Lower leg skin (tissue), 4 donors: Measurements from ENCODE around the gene ZNF526. TPM values are rescaled to one million over a fixed set of nuclear protein-coding genes. Genes with fewer than 3 reads are reported as not detected.

Source experiments
- DNase-seq, 2 donors: peaks; one replicate each; pipeline ENCODE4 v3.0.0-alpha.2; 2019; ENCODE audit warnings: low spot score in 2 of 2
- H3K4me3 ChIP-seq: fragments of 200-600 bp; sonication (generic); 2 replicates; pipeline ENCODE4 v1.5.1; 2017; ENCODE audit warnings: mild to moderate bottlenecking, low read depth; ENCODE audit not compliant: poor library complexity, severe bottlenecking
- POLR2A ChIP-seq, 2 donors: fragments of 450-650 bp; IDR thresholded peaks; one replicate each; pipeline ENCODE4 v1.6.1; 2016 to 2017; ENCODE audit warnings: antibody characterized with exemption in 2 of 2, mild to moderate bottlenecking in 1 of 2, moderate library complexity in 1 of 2
- WGBS, 2 donors: methylation state at CpG; one replicate each; pipeline ENCODE4 v1.1.5; 2018; 5-methylcytosine and 5-hydroxymethylcytosine counted together
- intact Hi-C: fragments of 100-400 bp; cut with DNase I; formaldehyde crosslinking; loops from one replicate; pipeline ENCODE4 v1.15.0; 2023; ENCODE audit warnings: low total_unique reads
- total RNA-seq, 4 donors: library from RNA; depleted of rRNA; stranded (reverse); fragments of >200 nt; gene quantifications; one replicate each; pipeline ENCODE4 v1.1.0, GENCODE V29; 2016
- TF ChIP-seq, protein P1 (sequence below), 3 donors: fragments of 450-650 bp; IDR thresholded peaks; one replicate each; pipeline ENCODE4 v1.5.1; 2016; ENCODE audit warnings: antibody characterized with exemption in 3 of 3, mild to moderate bottlenecking in 3 of 3, moderate library complexity in 2 of 3

Gene ZNF526
- total RNA-seq, 4 donors from 2014 or later: 6.9 to 10.7 (median 8.6) TPM

DNA sequence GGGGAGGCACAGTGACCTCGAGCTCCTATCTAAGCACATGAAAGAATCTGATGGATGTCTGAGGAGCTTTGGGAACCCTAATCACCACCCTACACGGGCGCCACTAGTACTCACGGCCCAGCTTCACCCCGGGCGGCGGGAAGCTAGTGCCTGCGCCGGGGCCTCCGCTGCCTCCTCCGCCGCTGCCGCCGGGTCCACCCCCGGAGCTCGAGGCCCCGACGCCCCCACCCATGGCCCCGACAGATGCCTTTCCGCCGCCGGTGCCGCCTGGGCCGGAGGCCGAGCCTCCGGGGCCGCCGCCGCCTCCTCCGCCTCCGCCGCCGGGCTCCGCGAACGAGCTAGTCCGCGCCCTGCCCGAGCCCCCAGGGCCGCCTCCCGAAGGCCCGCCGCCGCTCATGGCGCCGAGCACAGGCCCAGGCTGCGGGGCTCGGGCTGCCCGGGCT lies 22.0 kb downstream of the ZNF526 start:
- TF ChIP-seq POLR2A (IDR thresholded peaks at IDR 0.05): no peak
- TF ChIP-seq, protein P1, sequence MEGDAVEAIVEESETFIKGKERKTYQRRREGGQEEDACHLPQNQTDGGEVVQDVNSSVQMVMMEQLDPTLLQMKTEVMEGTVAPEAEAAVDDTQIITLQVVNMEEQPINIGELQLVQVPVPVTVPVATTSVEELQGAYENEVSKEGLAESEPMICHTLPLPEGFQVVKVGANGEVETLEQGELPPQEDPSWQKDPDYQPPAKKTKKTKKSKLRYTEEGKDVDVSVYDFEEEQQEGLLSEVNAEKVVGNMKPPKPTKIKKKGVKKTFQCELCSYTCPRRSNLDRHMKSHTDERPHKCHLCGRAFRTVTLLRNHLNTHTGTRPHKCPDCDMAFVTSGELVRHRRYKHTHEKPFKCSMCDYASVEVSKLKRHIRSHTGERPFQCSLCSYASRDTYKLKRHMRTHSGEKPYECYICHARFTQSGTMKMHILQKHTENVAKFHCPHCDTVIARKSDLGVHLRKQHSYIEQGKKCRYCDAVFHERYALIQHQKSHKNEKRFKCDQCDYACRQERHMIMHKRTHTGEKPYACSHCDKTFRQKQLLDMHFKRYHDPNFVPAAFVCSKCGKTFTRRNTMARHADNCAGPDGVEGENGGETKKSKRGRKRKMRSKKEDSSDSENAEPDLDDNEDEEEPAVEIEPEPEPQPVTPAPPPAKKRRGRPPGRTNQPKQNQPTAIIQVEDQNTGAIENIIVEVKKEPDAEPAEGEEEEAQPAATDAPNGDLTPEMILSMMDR (IDR thresholded peaks at IDR 0.05): no peak
- intact Hi-C loops: loop anchor here (10.0 kb wide), 1 partner anchor 53 kb away; no protein-coding TSS in a partner anchor
- 0% methylated on average over 2 to 14 of the region's 49 CpGs for WGBS, 2 donors
- peak overlapping the region; percentile 81 for H3K4me3 ChIP-seq
- peak in 1 of 2 donors; percentile 22 for DNase-seq

DNA sequence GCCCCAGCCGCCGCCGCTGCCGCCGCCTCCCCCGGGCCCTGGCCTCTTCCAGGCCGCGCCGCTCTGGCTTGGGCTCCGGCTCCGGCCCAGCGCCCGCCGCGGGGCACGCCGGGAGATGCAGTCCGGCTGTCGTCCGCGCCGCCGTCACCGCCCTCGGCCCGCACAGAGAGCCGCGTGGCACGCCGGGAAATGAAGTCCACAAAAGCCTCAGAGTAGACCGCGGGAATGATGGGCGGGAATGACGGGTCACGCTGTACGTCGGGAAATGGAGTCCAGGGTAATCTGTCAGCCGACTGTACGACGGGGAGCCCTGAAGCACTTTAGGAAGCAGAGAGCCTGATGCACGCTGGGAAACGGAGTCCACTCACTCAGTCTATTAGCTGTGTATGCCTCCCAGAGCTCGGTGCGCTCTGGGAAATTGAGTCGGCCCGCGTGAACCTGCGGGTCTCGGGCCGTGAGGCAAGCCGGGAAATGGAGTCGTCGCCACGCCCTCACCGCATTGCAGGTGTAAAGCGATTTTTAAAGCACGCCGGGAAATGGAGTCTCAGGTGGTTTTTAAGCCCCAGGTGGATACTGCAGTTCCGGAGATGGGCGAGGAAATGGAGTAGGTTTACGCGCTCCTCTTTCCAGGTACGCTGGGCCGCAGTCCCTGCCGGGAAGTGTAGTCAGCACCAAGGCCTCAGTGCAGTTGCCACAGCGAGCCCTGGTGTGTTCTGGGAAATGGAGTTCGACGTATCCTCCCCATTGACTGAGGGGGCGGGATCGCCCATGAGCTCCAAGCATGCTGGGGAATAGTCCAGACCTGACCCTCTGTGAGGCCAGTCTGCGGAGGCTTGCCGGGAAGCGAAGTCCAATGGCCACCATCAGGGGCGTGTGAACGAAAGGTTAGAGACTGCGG lies 22.6 kb downstream of the ZNF526 start, which contains the start of gene GSK3A:
Gene GSK3A (minus strand): TSS at position 91 of the 898 bp plus-strand sequence. CDS start 137 bp downstream, outside the sequence.
- 1% methylated on average over 35 to 64 of the region's 76 CpGs for WGBS, 2 donors
- peak within 1 kb of the TSS; percentile 81 for H3K4me3 ChIP-seq
- intact Hi-C loops: loop anchor here (10.0 kb wide), 1 partner anchor 52 kb away; no protein-coding TSS in a partner anchor
- no peak for TF ChIP-seq POLR2A (IDR thresholded peaks at IDR 0.05)
- TF ChIP-seq, protein P1 (IDR thresholded peaks at IDR 0.05): no peak
- peak; percentile 99 to 100 for DNase-seq

DNA sequence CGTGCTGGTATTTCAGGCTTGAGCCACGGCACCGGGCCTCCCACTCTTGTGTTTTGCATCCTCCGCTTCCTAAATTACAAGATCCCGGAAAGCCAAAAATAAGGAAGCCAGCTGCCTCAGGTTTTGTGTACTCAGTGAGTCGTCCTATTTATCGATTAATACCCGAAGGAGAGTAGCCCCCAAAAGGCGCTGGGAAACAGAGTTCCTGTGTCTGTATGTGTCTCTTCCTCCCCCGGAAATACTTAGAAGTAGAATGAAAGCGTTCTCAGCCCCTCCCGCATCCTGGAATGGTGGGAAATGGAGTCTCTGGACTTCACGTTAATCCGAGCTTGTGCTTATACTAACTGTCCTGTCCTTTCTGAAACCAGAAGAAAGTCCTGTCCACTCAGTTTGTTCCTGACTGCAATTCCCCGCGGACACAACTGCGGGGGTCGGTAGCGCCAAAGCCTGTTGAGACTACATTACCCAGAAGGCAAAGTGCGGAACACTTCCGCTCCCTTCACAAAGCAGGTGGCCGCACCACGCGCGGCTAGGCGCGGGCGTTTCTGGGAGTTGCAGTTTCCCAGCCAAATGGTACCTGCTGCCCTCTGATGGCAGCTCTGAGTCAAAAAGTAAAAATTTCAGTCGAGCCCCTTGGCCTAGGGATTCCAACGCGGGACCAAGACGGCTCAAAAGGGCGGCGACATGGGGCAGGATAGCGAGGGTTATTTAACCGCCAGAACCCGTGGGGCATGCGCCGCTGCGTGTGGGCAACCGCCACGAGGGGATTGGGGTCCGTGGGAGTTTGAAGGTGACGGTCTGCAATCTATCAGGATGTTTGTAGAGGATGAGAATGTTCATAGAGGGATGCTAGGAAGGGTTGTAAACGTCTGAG lies 24.5 kb downstream of the ZNF526 start:
- DNase-seq: peak; percentile 93 to 99
- intact Hi-C loops: loop anchor here (10.0 kb wide), 1 partner anchor 50 kb away; no protein-coding TSS in a partner anchor
- 2% methylated on average over 36 to 45 of the region's 45 CpGs for WGBS, 2 donors

DNA sequence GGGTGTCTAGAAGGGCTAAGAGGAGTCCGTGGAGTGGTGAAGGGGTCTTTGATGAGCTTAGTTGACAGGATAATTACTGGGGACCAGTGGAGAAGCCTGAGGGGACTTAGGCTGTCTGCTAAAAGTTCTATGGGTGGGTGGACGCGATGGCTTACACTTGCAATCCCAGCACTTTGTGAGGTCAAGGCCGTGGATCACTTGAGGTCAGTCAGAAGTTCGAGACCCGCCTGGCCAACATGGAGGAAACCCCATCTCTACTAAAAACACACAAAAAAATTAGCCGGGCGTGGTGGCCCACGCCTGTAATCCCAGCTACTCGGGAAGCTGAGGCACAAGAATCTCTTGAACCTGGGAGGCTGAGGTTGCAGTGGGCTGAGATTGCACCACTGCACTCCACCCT lies 25.1 kb downstream of the ZNF526 start:
- intact Hi-C loops: loop anchor here (10.0 kb wide), 1 partner anchor 50 kb away; no protein-coding TSS in a partner anchor
- whole genome bisulfite sequencing, 2 donors: 75% methylated on average over 10 of the region's 10 CpGs
- H3K4me3 ChIP-seq: no peak overlapping the region
- TF ChIP-seq POLR2A (IDR thresholded peaks at IDR 0.05): no peak
- TF ChIP-seq, protein P1 (IDR thresholded peaks at IDR 0.05): no peak
- peak in 1 of 2 donors; percentile 22 for DNase-seq

More for the DNA sequence above, 24.5 kb downstream of the ZNF526 start:
- TF ChIP-seq, protein P1 (IDR thresholded peaks at IDR 0.05): no peak
- peak in 1 of 2 donors; percentile 27 for TF ChIP-seq POLR2A (IDR thresholded peaks at IDR 0.05)
- H3K4me3 ChIP-seq: peak overlapping the region; percentile 25

DNA sequence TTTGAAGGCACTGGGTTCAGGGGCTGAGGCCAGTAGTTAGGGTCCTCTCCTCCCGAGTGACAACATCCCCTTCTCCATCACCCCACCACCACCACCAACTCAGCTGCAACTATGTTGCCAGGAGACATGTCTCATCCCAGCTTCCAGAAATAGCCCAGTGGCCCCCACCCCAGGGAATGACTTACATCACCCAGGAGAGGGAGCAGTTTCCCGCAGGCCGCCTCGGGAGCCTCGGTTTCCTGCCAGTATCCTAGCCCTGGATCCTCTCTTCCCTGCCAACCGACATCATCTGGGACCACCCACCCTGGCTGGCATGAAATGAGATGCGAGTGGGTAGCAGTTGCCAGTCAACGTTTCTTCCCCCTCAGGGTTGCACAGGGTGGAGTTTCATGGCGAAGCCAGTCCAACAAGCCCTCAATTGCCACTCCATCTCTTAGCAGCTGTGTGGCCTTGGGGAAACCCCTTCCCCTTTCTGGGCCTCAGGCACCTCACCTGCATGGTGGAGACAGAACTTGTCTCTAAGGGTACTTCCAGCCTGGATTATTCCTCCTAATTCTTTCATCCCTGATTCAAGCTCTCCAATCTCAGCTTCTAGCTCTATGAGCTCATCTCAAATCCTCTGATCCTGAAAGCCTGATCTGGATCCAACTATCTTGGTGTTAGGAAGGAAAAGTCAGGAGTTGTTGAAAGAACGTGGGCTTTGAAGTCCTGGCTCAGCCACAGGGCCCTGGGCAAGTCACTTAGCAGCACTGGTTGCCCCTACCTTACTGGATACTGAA lies 26.2 kb downstream of the ZNF526 start:
- DNase-seq: peak; percentile 70 to 95
- intact Hi-C loops: loop anchor here (10.0 kb wide), 1 partner anchor 48 kb away; no protein-coding TSS in a partner anchor
- WGBS, 2 donors: 8 to 10% methylated on average over 9 to 10 of the region's 10 CpGs
- H3K4me3 ChIP-seq: no peak overlapping the region
- TF ChIP-seq POLR2A (IDR thresholded peaks at IDR 0.05): no peak
- TF ChIP-seq, protein P1 (IDR thresholded peaks at IDR 0.05): peak in 1 of 3 donors; percentile 59
